Prostate gland (tissue), 2 donors: ENCODE data around the gene UTP4. TPM values are rescaled to one million over a fixed set of nuclear protein-coding genes. Genes with fewer than 3 reads are reported as not detected.
"Not testable (repeated sequence)": the region's sequence is repeated elsewhere in the genome, so short reads cannot be mapped to it uniquely, and the experiment has no call there.

Experiments
- DNase-seq: peaks from one replicate; pipeline ENCODE4 v3.0.0-alpha.2; 2019; ENCODE audit warnings: low spot score
- H3K27ac ChIP-seq, 2 donors: fragments of 200-600 bp; sonication (generic); 2 replicates each; pipeline ENCODE4 v1.5.1; 2017 to 2019
- H3K27me3 ChIP-seq: fragments of 200-600 bp; sonication (generic); replicated peaks from 2 replicates; pipeline ENCODE4 v1.5.1; 2019; ENCODE audit not compliant: insufficient read depth
- H3K36me3 ChIP-seq, 2 donors: fragments of 200-600 bp; sonication (generic); 1 replicate in 1 of 2; 2 replicates in 1 of 2; pipeline versions ENCODE4 v1.5.1 to v1.8.1; 2017 to 2019
- H3K4me1 ChIP-seq: fragments of 200-600 bp; sonication (generic); replicated peaks from 2 replicates; pipeline ENCODE4 v1.5.1; 2019
- H3K4me3 ChIP-seq, 2 donors: fragments of 200-600 bp; sonication (generic); 2 replicates each; pipeline ENCODE4 v1.5.1; 2017 to 2019
- H3K9me3 ChIP-seq: fragments of 200-600 bp; sonication (generic); 2 replicates; pipeline ENCODE4 v1.5.1; 2017
- POLR2A ChIP-seq: fragments of 450-650 bp; IDR thresholded peaks from one replicate; pipeline ENCODE4 v1.6.1; 2016; ENCODE audit warnings: antibody characterized with exemption, mild to moderate bottlenecking
- POLR2AphosphoS5 ChIP-seq: sonication (generic); formaldehyde crosslinking; IDR thresholded peaks from one replicate; pipeline ENCODE4 v1.6.1; 2017; ENCODE audit warnings: antibody characterized with exemption
- WGBS: methylation state at CpG from one replicate; pipeline ENCODE4 v1.1.5; 2018; 5-methylcytosine and 5-hydroxymethylcytosine counted together
- intact Hi-C: fragments of 100-400 bp; cut with DNase I; formaldehyde crosslinking; loops from one replicate; pipeline ENCODE4 v1.14.2; 2022
- total RNA-seq, 2 donors: library from RNA; depleted of rRNA; stranded (reverse); fragments of >200 nt; gene quantifications; one replicate each; pipeline ENCODE4 v1.1.0, GENCODE V29; 2016
- TF ChIP-seq, protein P1 (sequence below), 4 experiments: fragments of 200-600 bp in 2 of 4; fragments of 450-650 bp in 2 of 4; sonication (generic) in 2 of 4; IDR thresholded peaks; 1 replicate in 3 of 4; 2 replicates in 1 of 4; pipeline ENCODE4 v1.5.1; 2016 to 2019; ENCODE audit warnings: antibody characterized with exemption in 4 of 4, mild to moderate bottlenecking in 2 of 4, moderate library complexity in 2 of 4

The UTP4 gene
- total RNA-seq, 2 donors from 2014 or later = 18.4 to 51.0 TPM

GRCh38 chr16:69133373-69133954, 1.0 kb downstream of the UTP4 start:
- 31% methylated on average over 5 of the region's 5 CpGs for WGBS
- intact Hi-C loops = loop anchor here (2.0 kb wide), 1 partner anchor 55 kb away; no protein-coding TSS in a partner anchor
- Histone ChIP-seq H3K4me1 (peaks cover 13% of the 10 kb centered on the region), H3K36me3 (no peaks in the 10 kb centered on the region), H3K9me3 (no peaks in the 10 kb centered on the region), H3K4me3 (peak overlapping the region; percentile 91 to 97), H3K27me3 (no peaks in the 10 kb centered on the region), H3K27ac (no peak overlapping the region)
- TF ChIP-seq POLR2A (no peak), POLR2AphosphoS5 (no peak)
- TF ChIP-seq, protein P1, sequence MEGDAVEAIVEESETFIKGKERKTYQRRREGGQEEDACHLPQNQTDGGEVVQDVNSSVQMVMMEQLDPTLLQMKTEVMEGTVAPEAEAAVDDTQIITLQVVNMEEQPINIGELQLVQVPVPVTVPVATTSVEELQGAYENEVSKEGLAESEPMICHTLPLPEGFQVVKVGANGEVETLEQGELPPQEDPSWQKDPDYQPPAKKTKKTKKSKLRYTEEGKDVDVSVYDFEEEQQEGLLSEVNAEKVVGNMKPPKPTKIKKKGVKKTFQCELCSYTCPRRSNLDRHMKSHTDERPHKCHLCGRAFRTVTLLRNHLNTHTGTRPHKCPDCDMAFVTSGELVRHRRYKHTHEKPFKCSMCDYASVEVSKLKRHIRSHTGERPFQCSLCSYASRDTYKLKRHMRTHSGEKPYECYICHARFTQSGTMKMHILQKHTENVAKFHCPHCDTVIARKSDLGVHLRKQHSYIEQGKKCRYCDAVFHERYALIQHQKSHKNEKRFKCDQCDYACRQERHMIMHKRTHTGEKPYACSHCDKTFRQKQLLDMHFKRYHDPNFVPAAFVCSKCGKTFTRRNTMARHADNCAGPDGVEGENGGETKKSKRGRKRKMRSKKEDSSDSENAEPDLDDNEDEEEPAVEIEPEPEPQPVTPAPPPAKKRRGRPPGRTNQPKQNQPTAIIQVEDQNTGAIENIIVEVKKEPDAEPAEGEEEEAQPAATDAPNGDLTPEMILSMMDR (IDR thresholded peaks at IDR 0.05) = no peak
- no peak for DNase-seq

DNA sequence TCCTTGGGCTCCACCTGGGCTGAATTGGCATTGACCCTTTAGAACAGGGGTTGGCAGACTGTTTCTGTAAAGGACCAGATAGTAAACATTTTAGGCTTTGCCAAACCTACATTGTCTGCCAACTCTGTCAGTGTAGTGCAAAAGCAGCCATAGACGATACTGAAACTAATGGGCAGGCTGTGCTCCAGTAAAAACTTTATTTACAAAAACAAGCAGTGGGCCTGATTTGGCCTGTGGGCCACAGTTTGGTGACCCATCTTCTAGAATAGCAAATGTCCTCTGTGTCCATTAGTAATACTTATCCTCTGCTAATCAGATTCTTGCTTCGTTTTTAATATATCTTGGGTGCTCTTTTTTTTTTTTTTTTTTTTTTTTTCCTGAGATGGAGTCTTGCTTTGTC, 6.2 kb downstream of the UTP4 start:
- DNase-seq = no peak
- Histone ChIP-seq H3K4me1 (peaks cover 1% of the 10 kb centered on the region), H3K9me3 (no peaks in the 10 kb centered on the region), H3K4me3 (no peak overlapping the region), H3K36me3 (no peaks in the 10 kb centered on the region), H3K27ac (no peak overlapping the region), H3K27me3 (no peaks in the 10 kb centered on the region)
- TF ChIP-seq, protein P1 (IDR thresholded peaks at IDR 0.05) = no peak
- TF ChIP-seq POLR2AphosphoS5 (no peak), POLR2A (no peak)
- intact Hi-C loops = no loop called here
- 62% methylated on average over 2 of the region's 2 CpGs for WGBS

GRCh38 chr16:69139464-69139863, 7.0 kb downstream of the UTP4 start:
- H3K9me3 ChIP-seq, H3K27me3 ChIP-seq, H3K36me3 ChIP-seq, H3K4me1 ChIP-seq, H3K4me3 ChIP-seq, intact Hi-C loops, H3K27ac ChIP-seq, DNase-seq: not testable (repeated sequence)
- 94% methylated on average over 7 of the region's 7 CpGs for whole genome bisulfite sequencing

GRCh38 chr16:69141014-69141413, 8.6 kb downstream of the UTP4 start:
- Histone ChIP-seq H3K27ac (no peak overlapping the region), H3K4me1 (no peaks in the 10 kb centered on the region), H3K27me3 (no peaks in the 10 kb centered on the region), H3K9me3 (no peaks in the 10 kb centered on the region), H3K4me3 (no peak overlapping the region), H3K36me3 (no peaks in the 10 kb centered on the region)
- TF ChIP-seq, protein P1 (IDR thresholded peaks at IDR 0.05) = no peak
- no peak for TF ChIP-seq POLR2AphosphoS5
- TF ChIP-seq POLR2A = no peak
- DNase-seq = no peak
- intact Hi-C loops = no loop called here
- 92% methylated on average over 5 of the region's 5 CpGs for WGBS

DNA sequence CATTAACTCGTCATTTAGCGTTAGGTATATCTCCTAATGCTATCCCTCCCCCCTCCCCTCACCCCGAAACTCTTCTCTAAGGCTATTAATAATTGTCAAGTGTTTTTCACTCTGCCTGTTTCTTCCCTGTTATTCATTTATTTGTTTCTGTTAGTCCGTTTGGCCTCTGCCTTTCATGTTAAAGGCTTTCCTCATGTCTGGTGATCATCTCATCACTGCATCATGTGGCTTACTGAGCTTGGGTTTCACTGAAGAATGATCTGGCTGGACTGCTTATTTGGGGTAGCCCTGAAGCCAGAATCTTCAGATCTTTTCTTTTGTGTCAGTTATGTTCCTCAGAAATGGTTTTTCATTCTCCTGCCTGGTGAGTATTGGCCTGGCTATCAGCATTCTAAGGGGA, 9.5 kb downstream of the UTP4 start:
- Histone ChIP-seq H3K4me1 (no peaks in the 10 kb centered on the region), H3K36me3 (no peaks in the 10 kb centered on the region), H3K9me3 (no peaks in the 10 kb centered on the region), H3K27me3 (no peaks in the 10 kb centered on the region), H3K4me3 (no peak overlapping the region), H3K27ac (no peak overlapping the region)
- 98% methylated on average over 4 of the region's 4 CpGs for WGBS
- intact Hi-C loops = no loop called here
- no peak for DNase-seq
- TF ChIP-seq POLR2A (no peak), POLR2AphosphoS5 (no peak)
- TF ChIP-seq, protein P1 (IDR thresholded peaks at IDR 0.05) = no peak
